ENCODE results near the gene CC2D1B. TPM values are rescaled to one million over a fixed set of nuclear protein-coding genes. Genes with fewer than 3 reads are reported as not detected.

CC2D1B gene
- 16.0 and 26.0 TPM in 2 replicates for total RNA-seq (ENCODE audit: low replicate concordance)

GRCh38 chr1:52365746-52366516 is at the start of gene CC2D1B:
Gene CC2D1B, minus strand, starts transcription at chr1:52366205. Its CDS starts 1,585 bp downstream, at chr1:52364620.

DNA sequence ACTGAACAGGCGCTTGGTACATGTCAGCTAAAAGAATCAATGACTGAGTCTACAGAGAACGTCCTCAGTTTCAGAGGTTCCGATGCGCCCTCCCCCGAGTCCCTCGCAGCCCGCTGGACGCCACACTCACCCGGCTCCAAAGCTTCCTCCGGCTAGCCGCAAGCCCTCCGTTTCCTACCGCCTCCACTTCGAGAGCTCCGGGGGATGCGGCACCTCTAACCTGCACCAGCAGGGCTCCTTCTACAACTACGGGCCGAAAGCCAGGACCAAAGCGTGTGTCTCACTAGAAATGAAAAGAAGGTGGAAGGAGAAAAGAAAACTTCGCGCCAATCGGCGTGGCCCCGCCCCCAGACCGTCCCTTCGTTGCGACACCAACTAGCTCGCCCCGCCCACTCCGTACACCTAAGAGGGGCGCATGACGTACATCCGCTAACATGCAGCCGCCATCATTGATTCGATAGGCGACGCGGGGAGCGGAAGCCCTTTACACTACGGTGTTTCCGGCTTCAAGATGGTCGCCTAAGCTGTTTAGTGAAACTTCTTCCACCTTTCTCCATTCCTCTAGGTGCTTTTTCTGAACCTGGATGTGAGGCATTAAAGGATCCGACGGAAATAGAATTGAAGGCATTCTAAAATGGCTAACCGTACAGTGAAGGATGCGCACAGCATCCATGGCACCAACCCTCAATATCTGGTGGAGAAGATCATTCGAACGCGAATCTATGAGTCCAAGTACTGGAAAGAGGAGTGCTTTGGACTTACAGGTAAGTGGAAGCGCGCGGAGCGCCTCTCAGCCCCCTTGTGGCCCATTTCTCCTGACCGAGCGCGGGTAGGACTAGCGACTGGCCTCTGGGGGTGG is 38.3 kb upstream of the CC2D1B start, which contains the start of the genes ORC1 and PRPF38A:
ORC1 (minus strand) TSS at position 308 of the 859 bp plus-strand sequence. CDS start 2,200 bp downstream, outside the sequence.
PRPF38A (plus strand) TSS at position 487 of the 859 bp plus-strand sequence; CDS start at position 635, 148 bp downstream.

Other genes starting within 250 kb of the CC2D1B start
- 19.9 and 31.2 TPM in 2 replicates for gene ZFYVE9, start 224.1 kb downstream of the CC2D1B start, total RNA-seq (ENCODE audit: low replicate concordance)
- under 0.01 and 1.9 TPM in 2 replicates for gene ORC1, start 38.2 kb upstream of the CC2D1B start, total RNA-seq (ENCODE audit: low replicate concordance)
- 6.5 and 8.1 TPM in 2 replicates for gene PRPF38A, start 38.4 kb upstream of the CC2D1B start, total RNA-seq (ENCODE audit: low replicate concordance)
- 14.3 and 15.9 TPM in 2 replicates for gene TUT4, start 186.9 kb upstream of the CC2D1B start, total RNA-seq (ENCODE audit: low replicate concordance)
- gene GPX7, start 236.2 kb upstream of the CC2D1B start, total RNA-seq (ENCODE audit: low replicate concordance) = 12.8 and 18.9 TPM in 2 replicates